ENCODE data around the gene USP13. TPM values are rescaled to one million over a fixed set of nuclear protein-coding genes. Genes with fewer than 3 reads are reported as not detected.

The USP13 gene
- total RNA-seq, 4 donors from 2014 or later, result 9.6 to 37.5 (median 17.2) TPM

DNA sequence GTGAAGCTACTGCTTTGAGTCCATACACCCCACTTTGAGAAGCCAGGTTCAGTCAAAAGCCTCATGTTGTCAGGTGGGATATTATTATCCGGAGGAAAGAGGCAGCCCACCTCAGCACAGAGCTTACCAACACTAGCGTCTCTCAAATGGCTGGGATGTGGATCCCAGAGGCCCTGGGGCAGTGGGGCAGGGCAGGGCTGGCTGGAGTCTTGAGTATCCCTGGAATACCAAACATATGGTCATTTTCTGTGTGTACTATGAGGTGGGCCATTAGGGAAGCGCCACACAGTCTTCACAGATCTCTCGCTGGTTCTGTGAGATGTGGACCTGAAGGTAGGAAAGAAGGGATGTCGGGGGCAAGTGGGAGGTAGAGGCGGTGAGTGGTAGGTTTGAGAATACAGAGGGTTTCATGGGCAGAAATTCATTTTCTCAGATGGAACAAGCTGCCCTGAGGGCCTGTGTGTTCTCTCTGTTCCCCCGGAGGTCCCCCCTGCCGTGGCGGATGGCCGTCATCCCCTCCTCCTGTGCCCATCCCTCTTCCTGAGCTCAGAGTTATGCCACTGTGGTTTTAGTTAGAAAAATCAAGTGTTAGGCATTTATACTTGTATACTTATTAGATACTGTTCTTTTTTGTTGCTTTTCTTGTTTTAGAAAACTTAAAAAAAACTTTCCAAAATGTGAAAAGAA, 66.4 kb downstream of the USP13 start:
- ATAC-seq (ENCODE audit: low FRiP score) (no peak), DNase-seq (ENCODE audit: low spot score) (no peak)
- TF ChIP-seq, protein P1, sequence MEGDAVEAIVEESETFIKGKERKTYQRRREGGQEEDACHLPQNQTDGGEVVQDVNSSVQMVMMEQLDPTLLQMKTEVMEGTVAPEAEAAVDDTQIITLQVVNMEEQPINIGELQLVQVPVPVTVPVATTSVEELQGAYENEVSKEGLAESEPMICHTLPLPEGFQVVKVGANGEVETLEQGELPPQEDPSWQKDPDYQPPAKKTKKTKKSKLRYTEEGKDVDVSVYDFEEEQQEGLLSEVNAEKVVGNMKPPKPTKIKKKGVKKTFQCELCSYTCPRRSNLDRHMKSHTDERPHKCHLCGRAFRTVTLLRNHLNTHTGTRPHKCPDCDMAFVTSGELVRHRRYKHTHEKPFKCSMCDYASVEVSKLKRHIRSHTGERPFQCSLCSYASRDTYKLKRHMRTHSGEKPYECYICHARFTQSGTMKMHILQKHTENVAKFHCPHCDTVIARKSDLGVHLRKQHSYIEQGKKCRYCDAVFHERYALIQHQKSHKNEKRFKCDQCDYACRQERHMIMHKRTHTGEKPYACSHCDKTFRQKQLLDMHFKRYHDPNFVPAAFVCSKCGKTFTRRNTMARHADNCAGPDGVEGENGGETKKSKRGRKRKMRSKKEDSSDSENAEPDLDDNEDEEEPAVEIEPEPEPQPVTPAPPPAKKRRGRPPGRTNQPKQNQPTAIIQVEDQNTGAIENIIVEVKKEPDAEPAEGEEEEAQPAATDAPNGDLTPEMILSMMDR (IDR thresholded peaks at IDR 0.05), result no peak

DNA sequence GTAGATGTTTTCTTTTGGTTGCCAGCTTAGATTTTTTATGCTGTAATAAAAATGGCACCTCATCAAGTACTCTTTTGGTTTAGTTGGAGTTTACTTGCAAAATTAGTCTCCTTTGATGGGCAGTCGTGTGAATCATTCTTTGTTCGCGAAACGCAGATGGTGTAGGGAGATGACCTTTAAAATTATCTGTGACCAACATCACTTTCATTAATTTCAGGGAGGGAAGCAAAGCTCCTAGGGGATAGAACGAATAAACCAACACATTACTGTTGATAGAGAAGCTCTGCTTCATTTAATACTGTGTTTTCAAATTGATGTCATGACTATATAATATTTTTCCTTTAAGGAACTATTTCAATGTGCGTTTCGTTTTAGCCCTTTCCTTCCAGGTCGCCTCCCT, 67.4 kb downstream of the USP13 start:
- ATAC-seq (ENCODE audit: low FRiP score) (no peak), DNase-seq (ENCODE audit: low spot score) (no peak)
- TF ChIP-seq, protein P1 (IDR thresholded peaks at IDR 0.05), result no peak

GRCh38 chr3:179723617-179724016, 70.8 kb downstream of the USP13 start:
- TF ChIP-seq, protein P1 (IDR thresholded peaks at IDR 0.05), result no peak
- no peak for ATAC-seq (ENCODE audit: low FRiP score)
- no peak for DNase-seq (ENCODE audit: low spot score)

- TF ChIP-seq, protein P1 (IDR thresholded peaks at IDR 0.05), result no peak
- DNase-seq (ENCODE audit: low spot score) (no peak), ATAC-seq (ENCODE audit: low FRiP score) (no peak)
Observed at GRCh38 chr3:179726075-179726699, 73.3 kb downstream of the USP13 start.

- TF ChIP-seq, protein P1 (IDR thresholded peaks at IDR 0.05), result no peak
Observed at GRCh38 chr3:179729086-179729485, 76.2 kb downstream of the USP13 start.

GRCh38 chr3:179729981-179730380, 77.1 kb downstream of the USP13 start:
- ATAC-seq (ENCODE audit: low FRiP score) (peak; percentile 59), DNase-seq (ENCODE audit: low spot score) (no peak)
- TF ChIP-seq, protein P1 (IDR thresholded peaks at IDR 0.05), result no peak

More at GRCh38 chr3:179729086-179729485, 76.2 kb downstream of the USP13 start:
- no peak for DNase-seq (ENCODE audit: low spot score)
- ATAC-seq (ENCODE audit: low FRiP score), result no peak

GRCh38 chr3:179730506-179730905, 77.7 kb downstream of the USP13 start:
- ATAC-seq (ENCODE audit: low FRiP score) (no peak), DNase-seq (ENCODE audit: low spot score) (no peak)
- TF ChIP-seq, protein P1 (IDR thresholded peaks at IDR 0.05), result no peak
